Measurements from ENCODE around the gene TMEM106C.

GRCh38 chr12:47940773-47941474 is 22.5 kb upstream of the TMEM106C start:
- TF ChIP-seq CTCF (optimal IDR thresholded peaks at IDR 0.05 in 1 of 3, IDR thresholded peaks at IDR 0.05 in 1 of 3, conservative IDR thresholded peaks at IDR 0.05 in 1 of 3; ENCODE audit: extremely low read depth in 1 of 3, insufficient read depth in 2 of 3, low read length in 3 of 3) (no peak), EZH2 (IDR thresholded peaks at IDR 0.05; ENCODE audit: low read length) (no peak)

Data from keratinocyte (primary cell).